Measurements from ENCODE around the gene SAG. TPM values are rescaled to one million over a fixed set of nuclear protein-coding genes. Genes with fewer than 3 reads are reported as not detected.
"Not testable (repeated sequence)": the region's sequence is repeated elsewhere in the genome, so short reads cannot be mapped to it uniquely, and the experiment has no call there.

The SAG gene
- total RNA-seq, 4 donors from 2014 or later, result 0.10 TPM; not detected in 3

- intact Hi-C loops (cut with DNase I; ENCODE audit: low total_unique reads) (no loop called here), in situ Hi-C loops (cut with MboI; ENCODE audit: low sequenced_read_pairs in 4 of 4) (no loop called here)
- TF ChIP-seq CTCF (IDR thresholded peaks at IDR 0.05 in 4 of 5, conservative IDR thresholded peaks at IDR 0.05 in 1 of 5) (no peak), POLR2A (IDR thresholded peaks at IDR 0.05) (no peak)
- no peaks in the 10 kb centered on the region for H3K9me3 ChIP-seq
- no peak for DNase-seq
- no peak overlapping the region for H3K27ac ChIP-seq
- peaks cover 4 to 7% of the 10 kb centered on the region in 2 donors for H3K4me1 ChIP-seq
- H3K36me3 ChIP-seq, result no peaks in the 10 kb centered on the region
- H3K27me3 ChIP-seq, result no peaks in the 10 kb centered on the region
- H3K4me3 ChIP-seq, result no peak overlapping the region
- no peak for ATAC-seq
Measured at GRCh38 chr2:233373316-233373715, 65.7 kb downstream of the SAG start.

- intact Hi-C loops (cut with DNase I; ENCODE audit: low total_unique reads); H3K27me3 ChIP-seq; DNase-seq; H3K27ac ChIP-seq; H3K9me3 ChIP-seq; H3K4me1 ChIP-seq; ATAC-seq; H3K4me3 ChIP-seq; H3K36me3 ChIP-seq; in situ Hi-C loops (cut with MboI; ENCODE audit: low sequenced_read_pairs in 4 of 4): not testable (repeated sequence)
Measured at GRCh38 chr2:233374776-233375175, 67.2 kb downstream of the SAG start.

- Histone ChIP-seq H3K4me3 (no peak overlapping the region), H3K36me3 (no peaks in the 10 kb centered on the region), H3K4me1 (peaks cover 0 to 4% of the 10 kb centered on the region in 2 donors), H3K27me3 (no peaks in the 10 kb centered on the region), H3K27ac (no peak overlapping the region), H3K9me3 (no peaks in the 10 kb centered on the region)
- in situ Hi-C loops (cut with MboI; ENCODE audit: low sequenced_read_pairs in 4 of 4) (no loop called here), intact Hi-C loops (cut with DNase I; ENCODE audit: low total_unique reads) (no loop called here)
- no peak for TF ChIP-seq POLR2A (IDR thresholded peaks at IDR 0.05)
- TF ChIP-seq CTCF (IDR thresholded peaks at IDR 0.05 in 4 of 5, conservative IDR thresholded peaks at IDR 0.05 in 1 of 5), result no peak
- no peak for DNase-seq
- ATAC-seq, result no peak
Measured at GRCh38 chr2:233375490-233376314, 68.1 kb downstream of the SAG start.

GRCh38 chr2:233379034-233379433, 71.4 kb downstream of the SAG start:
- H3K9me3 ChIP-seq, result no peaks in the 10 kb centered on the region
- TF ChIP-seq POLR2A (IDR thresholded peaks at IDR 0.05), result no peak
- TF ChIP-seq CTCF (IDR thresholded peaks at IDR 0.05 in 4 of 5, conservative IDR thresholded peaks at IDR 0.05 in 1 of 5), result no peak
- intact Hi-C loops (cut with DNase I; ENCODE audit: low total_unique reads) (no loop called here), in situ Hi-C loops (cut with MboI; ENCODE audit: low sequenced_read_pairs in 4 of 4) (no loop called here)
- H3K4me3 ChIP-seq, result no peak overlapping the region
- no peak for DNase-seq
- H3K27ac ChIP-seq, result no peak overlapping the region
- H3K4me1 ChIP-seq, result no peaks in the 10 kb centered on the region
- H3K27me3 ChIP-seq, result no peaks in the 10 kb centered on the region
- no peaks in the 10 kb centered on the region for H3K36me3 ChIP-seq
- ATAC-seq, result no peak

- Histone ChIP-seq H3K4me1 (no peaks in the 10 kb centered on the region), H3K4me3 (no peak overlapping the region), H3K27me3 (no peaks in the 10 kb centered on the region), H3K9me3 (no peaks in the 10 kb centered on the region), H3K36me3 (no peaks in the 10 kb centered on the region), H3K27ac (no peak overlapping the region)
- intact Hi-C loops (cut with DNase I; ENCODE audit: low total_unique reads) (no loop called here), in situ Hi-C loops (cut with MboI; ENCODE audit: low sequenced_read_pairs in 4 of 4) (no loop called here)
- ATAC-seq (no peak), DNase-seq (no peak)
- TF ChIP-seq CTCF (IDR thresholded peaks at IDR 0.05 in 4 of 5, conservative IDR thresholded peaks at IDR 0.05 in 1 of 5) (no peak), POLR2A (IDR thresholded peaks at IDR 0.05) (no peak)
Measured at GRCh38 chr2:233379441-233379840, 71.8 kb downstream of the SAG start.

Data from gastrocnemius medialis (tissue), 4 donors.